Lung (tissue), 12 donors: ENCODE results near the gene DMPK. TPM values are rescaled to one million over a fixed set of nuclear protein-coding genes. Genes with fewer than 3 reads are reported as not detected.
"Not testable (repeated sequence)": the region's sequence is repeated elsewhere in the genome, so short reads cannot be mapped to it uniquely, and the experiment has no call there.

Experiments
- ATAC-seq: fragments of 200-7000 bp; cut with Tn5 transposase; one replicate; pipeline ENCODE4 v1.9.1; 2020; ENCODE audit warnings: moderate number of reproducible peaks; ENCODE audit not compliant: insufficient read depth, low FRiP score
- DNase-seq, 3 donors: peaks; one replicate each; pipeline ENCODE4 v3.0.0-alpha.2; 2013 to 2017
- H3K27ac ChIP-seq, 2 donors: one replicate each; pipeline ENCODE4 v1.5.1; 2013; ENCODE audit warnings: mild to moderate bottlenecking in 2 of 2, moderate library complexity in 2 of 2, control low read depth in 1 of 2, inconsistent platforms in 1 of 2, low read depth in 1 of 2, low read length in 1 of 2
- H3K27me3 ChIP-seq, 3 donors: one replicate each; pipeline ENCODE4 v1.5.1; 2013; ENCODE audit warnings: low read length in 2 of 3; ENCODE audit not compliant: control insufficient read depth in 3 of 3, insufficient read depth in 3 of 3
- H3K36me3 ChIP-seq, 4 donors: one replicate each; pipeline ENCODE4 v1.5.1; 2013; ENCODE audit warnings: low read length in 4 of 4, mild to moderate bottlenecking in 1 of 4, moderate library complexity in 1 of 4; ENCODE audit not compliant: control insufficient read depth in 4 of 4, insufficient read depth in 4 of 4
- H3K4me1 ChIP-seq, 5 donors: one replicate each; pipeline ENCODE4 v1.5.1; 2013; ENCODE audit warnings: low read length in 5 of 5, mild to moderate bottlenecking in 2 of 5, moderate library complexity in 1 of 5; ENCODE audit not compliant: control insufficient read depth in 5 of 5, insufficient read depth in 5 of 5
- H3K4me3 ChIP-seq: one replicate; pipeline ENCODE4 v1.5.1; 2013; ENCODE audit warnings: mild to moderate bottlenecking, control low read depth, moderate library complexity
- H3K9ac ChIP-seq, 2 donors: one replicate each; pipeline ENCODE4 v1.5.1; 2013; ENCODE audit warnings: low read length in 2 of 2, control low read depth in 1 of 2; ENCODE audit not compliant: insufficient read depth in 1 of 2
- H3K9me3 ChIP-seq, 4 donors: one replicate each; pipeline ENCODE4 v1.5.1; 2013; ENCODE audit warnings: low read length in 3 of 4, mild to moderate bottlenecking in 1 of 4, moderate library complexity in 1 of 4; ENCODE audit not compliant: control insufficient read depth in 4 of 4, insufficient read depth in 3 of 4
- CTCF ChIP-seq: IDR thresholded peaks from 2 replicates; pipeline ENCODE4 v1.5.1; 2012; ENCODE audit warnings: mild to moderate bottlenecking; ENCODE audit errors: control extremely low read depth, extremely low read depth
- WGBS, 2 donors: extraction: QIAGEN DNeasy Blood & Tissue Kit; methylation state at CpG; one replicate each; pipeline ENCODE4 v1.1.7; 2013; 5-methylcytosine and 5-hydroxymethylcytosine counted together
- polyA plus RNA-seq, 2 donors: library from polyadenylated mRNA; stranded (reverse); fragments of 200-250 nt; gene quantifications; one replicate each; pipeline ENCODE4 v1.2.1, GENCODE V29; 2013
- total RNA-seq, 2 donors: library from RNA; depleted of rRNA in 1 of 2; stranded (reverse); fragments of >200 nt in 1 of 2; gene quantifications; one replicate each; pipeline ENCODE4 v1.2.1, GENCODE V29; 2014 to 2021
- donor health status: control.
- donor health status: control.
- donor health status: Bipolar disorder and iron deficiency.
- donor health status: healthy.
- donor health status: DM: yes; HTN: yes; CAD: no.

The DMPK gene
- total and polyA plus RNA-seq, 4 donors: 32.4 to 70.4 (median 40.4) TPM

GRCh38 chr19:45804140-45804958 lies 22.1 kb upstream of the DMPK start:
- no peak overlapping the region for H3K4me3 ChIP-seq
- peaks cover 0 to 2% (median 0%) of the 10 kb centered on the region in 4 donors for H3K9me3 ChIP-seq
- H3K27ac ChIP-seq: no peak overlapping the region
- no peak for TF ChIP-seq CTCF
- DNase-seq (no peak), ATAC-seq (no peak)
- peaks cover 0 to 1% (median 0%) of the 10 kb centered on the region in 5 donors for H3K4me1 ChIP-seq
- no peak overlapping the region for H3K9ac ChIP-seq
- H3K27me3 ChIP-seq: no peaks in the 10 kb centered on the region
- no peaks in the 10 kb centered on the region for H3K36me3 ChIP-seq
- WGBS, 2 donors: 88 to 92% methylated on average over 56 to 57 of the region's 57 CpGs

- H3K27me3 ChIP-seq: no peaks in the 10 kb centered on the region
- H3K9ac ChIP-seq: no peak overlapping the region
- no peak for TF ChIP-seq CTCF
- 68 to 82% methylated on average over 7 of the region's 7 CpGs for WGBS, 2 donors
- peaks cover 0 to 2% (median 0%) of the 10 kb centered on the region in 4 donors for H3K9me3 ChIP-seq
- H3K4me3 ChIP-seq: no peak overlapping the region
- peaks cover 0 to 1% (median 0%) of the 10 kb centered on the region in 5 donors for H3K4me1 ChIP-seq
- ATAC-seq (no peak), DNase-seq (no peak)
- H3K27ac ChIP-seq: no peak overlapping the region
- H3K36me3 ChIP-seq: no peaks in the 10 kb centered on the region
Observed at GRCh38 chr19:45801603-45802175, 19.4 kb upstream of the DMPK start.

DNA sequence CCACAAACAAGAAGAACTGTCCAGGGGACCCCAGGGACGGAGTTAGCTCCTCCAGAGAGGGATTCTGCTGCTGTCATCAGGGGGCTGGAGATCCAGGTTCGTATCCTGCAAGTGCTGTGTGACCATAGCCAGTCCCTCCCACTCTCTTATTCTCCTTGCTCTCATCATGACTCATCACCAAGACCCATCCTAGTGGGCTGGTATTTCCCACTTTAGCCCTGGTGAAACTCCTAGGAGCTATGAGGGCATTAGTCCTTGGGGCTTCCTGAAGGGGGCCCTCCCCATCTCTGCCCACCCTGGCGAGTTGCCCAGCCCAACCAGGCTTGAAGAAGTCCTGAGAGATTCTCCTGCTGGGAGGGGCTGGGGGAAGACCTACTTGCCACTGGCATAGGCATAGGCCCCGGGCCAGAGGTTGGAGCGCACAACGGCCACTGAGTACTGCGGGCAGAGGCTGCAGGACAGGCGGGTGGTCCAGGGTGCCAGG lies 17.8 kb upstream of the DMPK start:
- no peak overlapping the region for H3K9ac ChIP-seq
- DNase-seq (no peak), ATAC-seq (no peak)
- H3K36me3 ChIP-seq: no peaks in the 10 kb centered on the region
- WGBS, 2 donors: 79 to 86% methylated on average over 8 of the region's 8 CpGs
- TF ChIP-seq CTCF: no peak
- no peak overlapping the region for H3K27ac ChIP-seq
- H3K27me3 ChIP-seq: no peaks in the 10 kb centered on the region
- H3K4me1 ChIP-seq: no peaks in the 10 kb centered on the region
- H3K4me3 ChIP-seq: no peak overlapping the region
- H3K9me3 ChIP-seq: no peaks in the 10 kb centered on the region

DNA sequence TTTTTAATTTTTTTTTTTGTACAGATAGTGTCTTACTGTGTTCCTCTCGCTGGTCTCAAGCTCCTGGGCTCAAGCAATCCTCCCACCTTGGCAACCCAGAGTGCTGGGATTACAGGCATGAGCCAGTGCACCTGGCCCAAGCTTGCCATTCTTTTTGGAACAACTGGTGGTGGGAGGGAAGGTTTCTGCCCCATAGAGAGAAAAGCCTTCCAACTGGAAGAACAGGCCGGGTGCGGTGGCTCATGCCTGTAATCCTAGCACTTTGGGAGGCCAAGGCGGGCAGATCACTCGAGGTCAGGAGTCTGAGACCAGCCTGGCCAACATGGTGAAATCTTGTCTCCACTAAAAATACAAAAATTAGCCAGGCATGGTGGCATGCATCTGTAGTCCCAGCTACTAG lies 17.3 kb upstream of the DMPK start:
- 80 to 93% methylated on average over 5 of the region's 5 CpGs for WGBS, 2 donors
- not testable (repeated sequence) for ATAC-seq, H3K9ac ChIP-seq

More for the DNA sequence above, 17.3 kb upstream of the DMPK start:
- not testable (repeated sequence) for H3K36me3 ChIP-seq, H3K27me3 ChIP-seq, DNase-seq, H3K4me1 ChIP-seq, H3K9me3 ChIP-seq, H3K4me3 ChIP-seq, H3K27ac ChIP-seq
